K562 (cell line): Measurements from ENCODE around the gene STON1. TPM values are rescaled to one million over a fixed set of nuclear protein-coding genes. Genes with fewer than 3 reads are reported as not detected.

Source experiments
- FUS ChIP-seq: fragments of 200-400 bp; formaldehyde crosslinking; optimal IDR thresholded peaks from 2 replicates; pipeline ENCODE3; 2017; ENCODE audit warnings: low read depth, low read length
- GATA2 ChIP-seq: sonication (generic); formaldehyde crosslinking; IDR thresholded peaks from 2 replicates; pipeline ENCODE4 v1.4.0; 2020; ENCODE audit warnings: mild to moderate bottlenecking, missing genetic modification reagents
- HNRNPL ChIP-seq: fragments of 200-400 bp; formaldehyde crosslinking; IDR thresholded peaks from 2 replicates; pipeline ENCODE4 v1.6.1; 2017; ENCODE audit warnings: low read depth, mild to moderate bottlenecking, low read length
- ILF3 ChIP-seq: fragments of 450-650 bp; IDR thresholded peaks from 2 replicates; pipeline ENCODE4 v1.6.1; 2018; ENCODE audit warnings: antibody characterized with exemption, mild to moderate bottlenecking, moderate library complexity, borderline replicate concordance
- LEF1 ChIP-seq: fragments of 450-650 bp; IDR thresholded peaks from 2 replicates; pipeline ENCODE4 v1.6.1; 2016; ENCODE audit warnings: mild to moderate bottlenecking
- MTA1 ChIP-seq: fragments of 450-650 bp; IDR thresholded peaks from 2 replicates; pipeline ENCODE4 v1.6.1; 2017; ENCODE audit warnings: borderline replicate concordance
- PHB2 ChIP-seq: fragments of 450-650 bp; IDR thresholded peaks from 2 replicates; pipeline ENCODE4 v1.6.1; 2017; ENCODE audit warnings: low read depth
- ZNF41 ChIP-seq: fragments of 250-450 bp; sonication (Bioruptor Pico); conservative IDR thresholded peaks from 2 replicates; pipeline ENCODE4 v1.4.0; 2020; ENCODE audit warnings: mild to moderate bottlenecking
- polyA plus RNA-seq, 8 experiments: library from polyadenylated mRNA; depleted of rRNA in 4 of 8; stranded (reverse) in 5 of 8; unstranded in 3 of 8; fragments of >200 nt; fragmentation: Nextera tagmentation in 2 of 8; fragmentation: Illumina TruSeq in 1 of 8; extraction: Ambion mirVana in 2 of 8; extraction: Trizol in 1 of 8; gene quantifications; 2 replicates each; pipeline versions ENCODE4 v1.2.1 to v1.2.3, GENCODE V29; 2011 to 2014; ENCODE audit warnings: inconsistent platforms in 1 of 8, missing spikeins in 1 of 8
- total RNA-seq, 7 experiments: library from RNA; depleted of rRNA in 6 of 7; stranded (reverse); fragments of >200 nt in 6 of 7; fragmentation: Illumina TruSeq in 2 of 7; extraction: Trizol in 2 of 7; gene quantifications; 2 replicates each; pipeline versions ENCODE4 v1.2.1 to v1.2.3, GENCODE V29; 2011 to 2021; ENCODE audit warnings: low replicate concordance in 1 of 7
- TF ChIP-seq, protein P1 (sequence below): fragments of 200-400 bp; formaldehyde crosslinking; IDR thresholded peaks from 2 replicates; pipeline ENCODE4 v1.6.1; 2017; ENCODE audit warnings: mild to moderate bottlenecking, low read depth, low read length, moderate library complexity
- TF ChIP-seq, protein P2 (sequence below): sonication (generic); formaldehyde crosslinking; IDR thresholded peaks from 2 replicates; pipeline ENCODE4 v1.8.0; 2022; ENCODE audit warnings: mild to moderate bottlenecking, missing genetic modification reagents
- TF ChIP-seq, protein P3 (sequence below): sonication (generic); formaldehyde crosslinking; IDR thresholded peaks from 2 replicates; pipeline ENCODE4 v1.8.0; 2022; ENCODE audit warnings: mild to moderate bottlenecking, missing genetic modification reagents
- TF ChIP-seq, protein P4 (sequence below): sonication (generic); formaldehyde crosslinking; IDR thresholded peaks from 2 replicates; pipeline ENCODE4 v1.8.0; 2022; ENCODE audit warnings: missing genetic modification reagents, mild to moderate bottlenecking, borderline replicate concordance

Gene STON1
- total and polyA plus RNA-seq, 9 of the 15 experiments (the other 6 are each of a cell fraction or from before 2014, with no cell fraction given): 0.07 to 1.2 (median 0.55) TPM

DNA sequence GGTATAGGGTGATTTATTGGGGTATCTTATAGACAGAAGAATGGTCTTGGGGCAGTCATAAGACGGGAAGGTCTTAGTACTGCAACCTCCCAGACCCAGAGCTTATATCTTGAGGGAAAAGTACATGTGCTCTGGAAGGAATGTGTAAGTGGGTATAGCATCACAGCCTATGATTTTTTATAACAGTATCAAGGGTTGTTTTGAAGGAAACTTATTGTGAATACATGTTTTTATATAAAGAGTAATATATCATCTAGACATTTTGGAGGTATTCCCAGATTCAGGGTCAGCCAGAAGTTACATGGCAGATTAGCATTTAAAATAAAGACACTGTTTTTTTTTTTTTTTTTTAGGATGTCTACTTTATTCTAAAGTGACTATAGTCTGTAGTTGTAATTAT lies 47.6 kb upstream of the STON1 start (continued):
- TF ChIP-seq, protein P1, sequence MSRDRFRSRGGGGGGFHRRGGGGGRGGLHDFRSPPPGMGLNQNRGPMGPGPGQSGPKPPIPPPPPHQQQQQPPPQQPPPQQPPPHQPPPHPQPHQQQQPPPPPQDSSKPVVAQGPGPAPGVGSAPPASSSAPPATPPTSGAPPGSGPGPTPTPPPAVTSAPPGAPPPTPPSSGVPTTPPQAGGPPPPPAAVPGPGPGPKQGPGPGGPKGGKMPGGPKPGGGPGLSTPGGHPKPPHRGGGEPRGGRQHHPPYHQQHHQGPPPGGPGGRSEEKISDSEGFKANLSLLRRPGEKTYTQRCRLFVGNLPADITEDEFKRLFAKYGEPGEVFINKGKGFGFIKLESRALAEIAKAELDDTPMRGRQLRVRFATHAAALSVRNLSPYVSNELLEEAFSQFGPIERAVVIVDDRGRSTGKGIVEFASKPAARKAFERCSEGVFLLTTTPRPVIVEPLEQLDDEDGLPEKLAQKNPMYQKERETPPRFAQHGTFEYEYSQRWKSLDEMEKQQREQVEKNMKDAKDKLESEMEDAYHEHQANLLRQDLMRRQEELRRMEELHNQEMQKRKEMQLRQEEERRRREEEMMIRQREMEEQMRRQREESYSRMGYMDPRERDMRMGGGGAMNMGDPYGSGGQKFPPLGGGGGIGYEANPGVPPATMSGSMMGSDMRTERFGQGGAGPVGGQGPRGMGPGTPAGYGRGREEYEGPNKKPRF: no peak
- TF ChIP-seq, protein P2, sequence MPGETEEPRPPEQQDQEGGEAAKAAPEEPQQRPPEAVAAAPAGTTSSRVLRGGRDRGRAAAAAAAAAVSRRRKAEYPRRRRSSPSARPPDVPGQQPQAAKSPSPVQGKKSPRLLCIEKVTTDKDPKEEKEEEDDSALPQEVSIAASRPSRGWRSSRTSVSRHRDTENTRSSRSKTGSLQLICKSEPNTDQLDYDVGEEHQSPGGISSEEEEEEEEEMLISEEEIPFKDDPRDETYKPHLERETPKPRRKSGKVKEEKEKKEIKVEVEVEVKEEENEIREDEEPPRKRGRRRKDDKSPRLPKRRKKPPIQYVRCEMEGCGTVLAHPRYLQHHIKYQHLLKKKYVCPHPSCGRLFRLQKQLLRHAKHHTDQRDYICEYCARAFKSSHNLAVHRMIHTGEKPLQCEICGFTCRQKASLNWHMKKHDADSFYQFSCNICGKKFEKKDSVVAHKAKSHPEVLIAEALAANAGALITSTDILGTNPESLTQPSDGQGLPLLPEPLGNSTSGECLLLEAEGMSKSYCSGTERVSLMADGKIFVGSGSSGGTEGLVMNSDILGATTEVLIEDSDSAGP: no peak
- TF ChIP-seq LEF1 (no peak), PHB2 (no peak), ZNF41 (CRISPR knock-in tag) (no peak), FUS (no peak), GATA2 (CRISPR knock-in tag) (no peak), ILF3 (no peak), MTA1 (no peak), HNRNPL (no peak)
- TF ChIP-seq, protein P3, sequence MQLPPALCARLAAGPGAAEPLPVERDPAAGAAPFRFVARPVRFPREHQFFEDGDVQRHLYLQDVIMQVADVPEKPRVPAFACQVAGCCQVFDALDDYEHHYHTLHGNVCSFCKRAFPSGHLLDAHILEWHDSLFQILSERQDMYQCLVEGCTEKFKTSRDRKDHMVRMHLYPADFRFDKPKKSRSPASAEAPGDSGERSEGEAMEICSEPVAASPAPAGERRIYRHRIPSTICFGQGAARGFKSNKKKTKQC (CRISPR knock-in tag): no peak
- TF ChIP-seq, protein P4, sequence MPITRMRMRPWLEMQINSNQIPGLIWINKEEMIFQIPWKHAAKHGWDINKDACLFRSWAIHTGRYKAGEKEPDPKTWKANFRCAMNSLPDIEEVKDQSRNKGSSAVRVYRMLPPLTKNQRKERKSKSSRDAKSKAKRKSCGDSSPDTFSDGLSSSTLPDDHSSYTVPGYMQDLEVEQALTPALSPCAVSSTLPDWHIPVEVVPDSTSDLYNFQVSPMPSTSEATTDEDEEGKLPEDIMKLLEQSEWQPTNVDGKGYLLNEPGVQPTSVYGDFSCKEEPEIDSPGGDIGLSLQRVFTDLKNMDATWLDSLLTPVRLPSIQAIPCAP (CRISPR knock-in tag): no peak
- TF ChIP-seq, all 486 proteins: peak for 0
